ENCODE data around the gene USP31. TPM values are rescaled to one million over a fixed set of nuclear protein-coding genes. Genes with fewer than 3 reads are reported as not detected.

USP31 gene
- total RNA-seq, 4 donors from 2014 or later, result 10.0 to 18.2 (median 13.2) TPM

GRCh38 chr16:23062524-23062923 lies 86.7 kb downstream of the USP31 start:
- 78 to 80% methylated on average over 5 of the region's 5 CpGs for WGBS, 2 donors
- Histone ChIP-seq H3K4me1 (no peaks in the 10 kb centered on the region), H3K27ac (no peak overlapping the region), H3K36me3 (peaks cover 0 to 2% of the 10 kb centered on the region in 2 donors), H3K9me3 (no peaks in the 10 kb centered on the region), H3K27me3 (no peaks in the 10 kb centered on the region), H3K4me3 (replicated peaks in 1 of 3) (no peak overlapping the region)
- intact Hi-C loops (cut with DNase I), result no loop called here
- no peak for DNase-seq
- no peak for TF ChIP-seq CTCF (IDR thresholded peaks at IDR 0.05)
- TF ChIP-seq POLR2A (IDR thresholded peaks at IDR 0.05), result no peak

- DNase-seq, result no peak
- intact Hi-C loops (cut with DNase I), result no loop called here
- Histone ChIP-seq H3K4me3 (replicated peaks in 1 of 3) (no peak overlapping the region), H3K27ac (no peak overlapping the region), H3K4me1 (no peaks in the 10 kb centered on the region), H3K9me3 (no peaks in the 10 kb centered on the region), H3K36me3 (peaks cover 0 to 2% of the 10 kb centered on the region in 2 donors), H3K27me3 (no peaks in the 10 kb centered on the region)
- no peak for TF ChIP-seq POLR2A (IDR thresholded peaks at IDR 0.05)
- TF ChIP-seq CTCF (IDR thresholded peaks at IDR 0.05), result no peak
- 70 to 73% methylated on average over 7 of the region's 7 CpGs for WGBS, 2 donors
Observed at GRCh38 chr16:23061669-23062068, 87.6 kb downstream of the USP31 start.

- Histone ChIP-seq H3K27ac (no peak overlapping the region), H3K4me3 (replicated peaks in 1 of 3) (no peak overlapping the region), H3K36me3 (no peaks in the 10 kb centered on the region), H3K4me1 (no peaks in the 10 kb centered on the region), H3K27me3 (no peaks in the 10 kb centered on the region), H3K9me3 (no peaks in the 10 kb centered on the region)
- 23 to 24% methylated on average over 9 of the region's 9 CpGs for WGBS, 2 donors
- intact Hi-C loops (cut with DNase I), result no loop called here
- TF ChIP-seq CTCF (IDR thresholded peaks at IDR 0.05), result peak; percentile 43 to 86 (median 66)
- no peak for TF ChIP-seq POLR2A (IDR thresholded peaks at IDR 0.05)
- DNase-seq, result peak; percentile 71
Observed at GRCh38 chr16:23060458-23061320, 88.6 kb downstream of the USP31 start.

GRCh38 chr16:23059433-23059832 lies 89.8 kb downstream of the USP31 start:
- 59 to 65% methylated on average over 5 of the region's 5 CpGs for WGBS, 2 donors
- TF ChIP-seq CTCF (IDR thresholded peaks at IDR 0.05), result no peak
- no peak for TF ChIP-seq POLR2A (IDR thresholded peaks at IDR 0.05)
- Histone ChIP-seq H3K27ac (no peak overlapping the region), H3K4me3 (replicated peaks in 1 of 3) (no peak overlapping the region), H3K36me3 (no peaks in the 10 kb centered on the region), H3K27me3 (no peaks in the 10 kb centered on the region), H3K4me1 (no peaks in the 10 kb centered on the region), H3K9me3 (no peaks in the 10 kb centered on the region)
- intact Hi-C loops (cut with DNase I), result no loop called here
- no peak for DNase-seq

GRCh38 chr16:23058576-23058975 lies 90.7 kb downstream of the USP31 start:
- TF ChIP-seq CTCF (IDR thresholded peaks at IDR 0.05), result no peak
- TF ChIP-seq POLR2A (IDR thresholded peaks at IDR 0.05), result no peak
- H3K9me3 ChIP-seq, result no peaks in the 10 kb centered on the region
- H3K36me3 ChIP-seq, result no peaks in the 10 kb centered on the region
- H3K27me3 ChIP-seq, result no peaks in the 10 kb centered on the region
- no peak overlapping the region for H3K27ac ChIP-seq
- no peak overlapping the region for H3K4me3 ChIP-seq (replicated peaks in 1 of 3)
- 56 to 61% methylated on average over 4 of the region's 4 CpGs for WGBS, 2 donors
- intact Hi-C loops (cut with DNase I), result no loop called here
- no peak for DNase-seq
- no peaks in the 10 kb centered on the region for H3K4me1 ChIP-seq

Data from thyroid gland (tissue), 4 donors.